ENCODE measurements around the gene SAE1. TPM values are rescaled to one million over a fixed set of nuclear protein-coding genes. Genes with fewer than 3 reads are reported as not detected.
A peak's percentile ranks its signal among the peaks of the same experiment; 100 is the strongest.

SAE1 gene
- total and polyA plus RNA-seq, 2 of the 4 experiments (the other 2 are of a cell fraction) = 165 to 184 TPM

- Histone ChIP-seq H3K9ac (ENCODE audit: low read depth, low read length) (peak overlapping the region; percentile 100), H3K4me3 (ENCODE audit: insufficient read depth, low read depth, low read length) (peak overlapping the region; percentile 77), H4K91ac (ENCODE audit: insufficient read depth, low read depth, low read length) (peak overlapping the region; percentile 89), H3K18ac (ENCODE audit: low read depth, low read length) (peak overlapping the region; percentile 93), H3K27ac (ENCODE audit: insufficient read depth, low read length) (peak overlapping the region; percentile 96), H3K9me3 (ENCODE audit: control insufficient read depth, insufficient read depth, low read length) (no peaks in the 10 kb centered on the region), H4K5ac (ENCODE audit: low read depth, low read length) (peak overlapping the region; percentile 93; the same call in 1 of the 2 replicates), H4K8ac (ENCODE audit: low read depth in 2 of 2, low read length in 2 of 2) (peak overlapping the region; percentile 88 to 96), H2AFZ (replicated peaks; ENCODE audit: low read length, poor library complexity) (peak overlapping the region; percentile 46), H3K9me1 (ENCODE audit: insufficient read depth, low read length) (peaks cover 12% of the 10 kb centered on the region), H3K79me1 (ENCODE audit: low read depth in 1 of 2, low read length in 2 of 2) (peaks cover 21 to 65% of the 10 kb centered on the region in 2 experiments), H2AK5ac (ENCODE audit: low read depth, low read length) (peak overlapping the region; percentile 97), H4K20me1 (ENCODE audit: insufficient read depth, low read length) (peaks cover 29% of the 10 kb centered on the region), H2AK9ac (replicated peaks; ENCODE audit: low read depth, low read length, poor library complexity) (peak overlapping the region; percentile 100), H3K4me1 (ENCODE audit: control insufficient read depth, insufficient read depth, low read length) (peaks cover 25% of the 10 kb centered on the region), H3K23ac (ENCODE audit: low read depth, low read length) (peak overlapping the region; percentile 99), H3K4me2 (ENCODE audit: low read depth, low read length) (peak overlapping the region; percentile 97), H3K27me3 (ENCODE audit: control insufficient read depth, insufficient read depth, low read length) (no peaks in the 10 kb centered on the region), H3K36me3 (ENCODE audit: control insufficient read depth, insufficient read depth, low read length) (peaks cover 2% of the 10 kb centered on the region), H2BK15ac (ENCODE audit: low read depth, low read length) (no peak overlapping the region), H2BK5ac (ENCODE audit: low read depth, low read length, poor library complexity, severe bottlenecking) (peak overlapping the region; percentile 98), H3K14ac (replicated peaks; ENCODE audit: low read depth, low read length) (peak overlapping the region; percentile 100), H3K56ac (ENCODE audit: extremely low read depth, insufficient read depth, low read length) (peak overlapping the region; percentile 99), H3K4ac (ENCODE audit: low read depth, low read length) (peak overlapping the region; percentile 97), H2BK120ac (ENCODE audit: low read depth, low read length) (peak overlapping the region; percentile 69; the same call in 1 of the 2 replicates), H2BK20ac (ENCODE audit: low read depth, low read length) (no peak overlapping the region)
- DNase-seq (no peak), ATAC-seq (ENCODE audit: low read depth) (no peak)
- BruUV-seq (replicated peaks) = no TSS peak
- dilution Hi-C loops (cut with HindIII; ENCODE audit: low sequenced_read_pairs, unreplicated experiment) = no loop called here
- intact Hi-C loops (cut with micrococcal nuclease) = loop anchor here (5.0 kb wide), 2 partner anchors 33 to 73 kb away; no protein-coding TSS in a partner anchor
- in situ Hi-C loops (cut with MboI; ENCODE audit: low sequenced_read_pairs) = no loop called here
- 0% methylated on average over 3 of the region's 12 CpGs; no CpG with 5 or more reads in 1 of the 2 experiments for WGBS, 2 experiments (ENCODE audit: extremely low coverage in 2 of 2, insufficient read length in 1 of 2)
- TF ChIP-seq RFX5 (IDR thresholded peaks at IDR 0.05; ENCODE audit: low read depth, low read length) = no peak
- no peak for TF ChIP-seq BHLHE40 (IDR thresholded peaks at IDR 0.05; ENCODE audit: low read depth, low read length)
- TF ChIP-seq MXI1 (IDR thresholded peaks at IDR 0.05; ENCODE audit: borderline replicate concordance, low read depth, low read length) = no peak
- no peak for TF ChIP-seq CHD1 (IDR thresholded peaks at IDR 0.05; ENCODE audit: low read depth, low read length)
- no peak for TF ChIP-seq FOS (IDR thresholded peaks at IDR 0.05; ENCODE audit: low read depth, low read length)
- no peak for TF ChIP-seq ELK1 (IDR thresholded peaks at IDR 0.05; ENCODE audit: borderline replicate concordance, low read depth, low read length)
- TF ChIP-seq RCOR1 (IDR thresholded peaks at IDR 0.05; ENCODE audit: insufficient replicate concordance, low read length) = no peak
- ChIA-PET CTCF (no interaction called here), POLR2A (ENCODE audit: unreplicated experiment) (no interaction called here)
Measured at GRCh38 chr19:47110521-47111005, 20.1 kb upstream of the SAE1 start.

Data from IMR-90 (cell line).